ENCODE measurements around the gene OLFML2A. TPM values are rescaled to one million over a fixed set of nuclear protein-coding genes. Genes with fewer than 3 reads are reported as not detected.

Gene OLFML2A
- total RNA-seq, 1 experiment from 2014 or later = 6.7 TPM

DNA sequence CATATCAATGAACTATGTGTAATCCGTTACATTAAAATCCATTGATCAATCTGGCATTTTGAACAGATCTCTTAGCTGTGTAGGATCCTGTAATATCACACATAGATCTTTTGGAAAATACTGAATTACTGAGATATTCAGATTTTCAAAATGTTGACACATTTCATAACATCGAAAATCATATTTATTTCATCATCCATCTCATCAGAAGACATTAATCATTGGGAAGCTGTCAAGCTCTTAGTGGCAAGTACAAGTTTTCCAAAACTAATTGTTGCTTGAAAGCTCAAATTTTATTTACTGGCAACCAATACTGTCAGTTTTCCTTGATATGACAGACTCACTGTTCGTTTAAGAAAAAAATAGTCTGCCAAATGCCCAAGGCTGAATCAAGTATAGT is 14.3 kb upstream of the OLFML2A start (continued):
- TF ChIP-seq CREB1 (CRISPR knock-in tag; IDR thresholded peaks at IDR 0.05) (no peak), TEAD1 (CRISPR knock-in tag; IDR thresholded peaks at IDR 0.05) (no peak)

GRCh38 chr9:124764774-124765438 is 12.0 kb upstream of the OLFML2A start:
- ChIA-PET CTCF (interaction anchor here (0.7 to 6.2 kb wide), 20 partner anchors 9 to 315 kb away, joined by 3 to 41 read pairs (median 8); partner anchors contain the start of genes ADGRD2, OLFML2A and WDR38), POLR2A (interaction anchor here (0.6 kb wide), 1 partner anchor 40 kb away, joined by 4 read pairs; no protein-coding TSS in a partner anchor)
- Mint-ChIP-seq H3K27ac (0 out of 2 replicates have a peak overlapping the region, but pooled peaks have one; percentile 46), H3K9me3 (no peaks in the 10 kb centered on the region), H3K4me1 (peaks cover 93% of the 10 kb centered on the region), H3K36me3 (no peaks in the 10 kb centered on the region), H3K27me3 (ENCODE audit: low read depth) (no peaks in the 10 kb centered on the region; the same call in none of the 2 replicates), H3K4me3 (peak overlapping the region; percentile 47)
- DNase-seq (ENCODE audit: low spot score) (no peak), ATAC-seq (0 out of 2 replicates have a peak, but pooled peaks have one; percentile 12)
- TF ChIP-seq NR1H2 (CRISPR knock-in tag; IDR thresholded peaks at IDR 0.05) (no peak), ZNF232 (CRISPR knock-in tag; IDR thresholded peaks at IDR 0.05) (no peak), FOXP1 (CRISPR knock-in tag; IDR thresholded peaks at IDR 0.05; ENCODE audit: borderline replicate concordance) (no peak), KAT7 (CRISPR knock-in tag; IDR thresholded peaks at IDR 0.05; ENCODE audit: borderline replicate concordance) (no peak), ATF3 (CRISPR knock-in tag; conservative IDR thresholded peaks at IDR 0.05) (no peak), MYBL2 (CRISPR knock-in tag; IDR thresholded peaks at IDR 0.05) (no peak), CREB1 (CRISPR knock-in tag; IDR thresholded peaks at IDR 0.05) (no peak), ZNF532 (CRISPR knock-in tag; IDR thresholded peaks at IDR 0.05; ENCODE audit: borderline replicate concordance) (no peak), IRF1 (CRISPR knock-in tag; IDR thresholded peaks at IDR 0.05) (no peak), SMAD4 (CRISPR knock-in tag; IDR thresholded peaks at IDR 0.05) (no peak), NFATC4 (CRISPR knock-in tag; IDR thresholded peaks at IDR 0.05) (no peak), ELF4 (CRISPR knock-in tag; IDR thresholded peaks at IDR 0.05; ENCODE audit: low read depth) (no peak), PRDM15 (CRISPR knock-in tag; IDR thresholded peaks at IDR 0.05) (no peak), FOXJ3 (CRISPR knock-in tag; IDR thresholded peaks at IDR 0.05; ENCODE audit: borderline replicate concordance) (no peak), IRF2 (CRISPR knock-in tag; IDR thresholded peaks at IDR 0.05; ENCODE audit: borderline replicate concordance, low read depth) (no peak), TEAD4 (CRISPR knock-in tag; IDR thresholded peaks at IDR 0.05) (no peak)
- TF ChIP-seq, protein P1, sequence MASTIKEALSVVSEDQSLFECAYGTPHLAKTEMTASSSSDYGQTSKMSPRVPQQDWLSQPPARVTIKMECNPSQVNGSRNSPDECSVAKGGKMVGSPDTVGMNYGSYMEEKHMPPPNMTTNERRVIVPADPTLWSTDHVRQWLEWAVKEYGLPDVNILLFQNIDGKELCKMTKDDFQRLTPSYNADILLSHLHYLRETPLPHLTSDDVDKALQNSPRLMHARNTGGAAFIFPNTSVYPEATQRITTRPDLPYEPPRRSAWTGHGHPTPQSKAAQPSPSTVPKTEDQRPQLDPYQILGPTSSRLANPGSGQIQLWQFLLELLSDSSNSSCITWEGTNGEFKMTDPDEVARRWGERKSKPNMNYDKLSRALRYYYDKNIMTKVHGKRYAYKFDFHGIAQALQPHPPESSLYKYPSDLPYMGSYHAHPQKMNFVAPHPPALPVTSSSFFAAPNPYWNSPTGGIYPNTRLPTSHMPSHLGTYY (CRISPR knock-in tag; IDR thresholded peaks at IDR 0.05) = no peak
- TF ChIP-seq, protein P2, sequence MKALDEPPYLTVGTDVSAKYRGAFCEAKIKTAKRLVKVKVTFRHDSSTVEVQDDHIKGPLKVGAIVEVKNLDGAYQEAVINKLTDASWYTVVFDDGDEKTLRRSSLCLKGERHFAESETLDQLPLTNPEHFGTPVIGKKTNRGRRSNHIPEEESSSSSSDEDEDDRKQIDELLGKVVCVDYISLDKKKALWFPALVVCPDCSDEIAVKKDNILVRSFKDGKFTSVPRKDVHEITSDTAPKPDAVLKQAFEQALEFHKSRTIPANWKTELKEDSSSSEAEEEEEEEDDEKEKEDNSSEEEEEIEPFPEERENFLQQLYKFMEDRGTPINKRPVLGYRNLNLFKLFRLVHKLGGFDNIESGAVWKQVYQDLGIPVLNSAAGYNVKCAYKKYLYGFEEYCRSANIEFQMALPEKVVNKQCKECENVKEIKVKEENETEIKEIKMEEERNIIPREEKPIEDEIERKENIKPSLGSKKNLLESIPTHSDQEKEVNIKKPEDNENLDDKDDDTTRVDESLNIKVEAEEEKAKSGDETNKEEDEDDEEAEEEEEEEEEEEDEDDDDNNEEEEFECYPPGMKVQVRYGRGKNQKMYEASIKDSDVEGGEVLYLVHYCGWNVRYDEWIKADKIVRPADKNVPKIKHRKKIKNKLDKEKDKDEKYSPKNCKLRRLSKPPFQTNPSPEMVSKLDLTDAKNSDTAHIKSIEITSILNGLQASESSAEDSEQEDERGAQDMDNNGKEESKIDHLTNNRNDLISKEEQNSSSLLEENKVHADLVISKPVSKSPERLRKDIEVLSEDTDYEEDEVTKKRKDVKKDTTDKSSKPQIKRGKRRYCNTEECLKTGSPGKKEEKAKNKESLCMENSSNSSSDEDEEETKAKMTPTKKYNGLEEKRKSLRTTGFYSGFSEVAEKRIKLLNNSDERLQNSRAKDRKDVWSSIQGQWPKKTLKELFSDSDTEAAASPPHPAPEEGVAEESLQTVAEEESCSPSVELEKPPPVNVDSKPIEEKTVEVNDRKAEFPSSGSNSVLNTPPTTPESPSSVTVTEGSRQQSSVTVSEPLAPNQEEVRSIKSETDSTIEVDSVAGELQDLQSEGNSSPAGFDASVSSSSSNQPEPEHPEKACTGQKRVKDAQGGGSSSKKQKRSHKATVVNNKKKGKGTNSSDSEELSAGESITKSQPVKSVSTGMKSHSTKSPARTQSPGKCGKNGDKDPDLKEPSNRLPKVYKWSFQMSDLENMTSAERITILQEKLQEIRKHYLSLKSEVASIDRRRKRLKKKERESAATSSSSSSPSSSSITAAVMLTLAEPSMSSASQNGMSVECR (CRISPR knock-in tag; IDR thresholded peaks at IDR 0.05; ENCODE audit: borderline replicate concordance) = no peak

Measured in WTC11 (cell line).